Muscle layer of colon (tissue), 2 donors: ENCODE results near the gene LIMK1.

ENCODE experiments used
- H3K27ac ChIP-seq: one replicate; pipeline ENCODE4 v1.7.0; 2013; ENCODE audit warnings: low read depth, mild to moderate bottlenecking, low read length, moderate library complexity
- H3K27me3 ChIP-seq, 2 donors: one replicate each; pipeline ENCODE4 v1.7.0; 2013; ENCODE audit warnings: low read length in 2 of 2, mild to moderate bottlenecking in 2 of 2; ENCODE audit not compliant: insufficient read depth in 2 of 2, control insufficient read depth in 1 of 2
- H3K36me3 ChIP-seq: one replicate; pipeline ENCODE4 v1.7.0; 2013; ENCODE audit warnings: mild to moderate bottlenecking, low read length; ENCODE audit not compliant: insufficient read depth
- H3K4me1 ChIP-seq: one replicate; pipeline ENCODE4 v1.7.0; 2013; ENCODE audit warnings: mild to moderate bottlenecking, low read length; ENCODE audit not compliant: insufficient read depth
- H3K4me3 ChIP-seq, 2 donors: one replicate each; pipeline ENCODE4 v1.7.0; 2013; ENCODE audit warnings: low read length in 2 of 2, low read depth in 1 of 2, mild to moderate bottlenecking in 1 of 2, moderate library complexity in 1 of 2
- H3K9ac ChIP-seq: one replicate; pipeline ENCODE4 v1.7.0; 2013; ENCODE audit warnings: low read length
- H3K9me3 ChIP-seq: one replicate; pipeline ENCODE4 v1.7.0; 2013; ENCODE audit warnings: mild to moderate bottlenecking, low read length
- donor health status: abdominal sarcoma.
- donor health status: Adenocarcinoma of cecum.

LIMK1 gene

DNA sequence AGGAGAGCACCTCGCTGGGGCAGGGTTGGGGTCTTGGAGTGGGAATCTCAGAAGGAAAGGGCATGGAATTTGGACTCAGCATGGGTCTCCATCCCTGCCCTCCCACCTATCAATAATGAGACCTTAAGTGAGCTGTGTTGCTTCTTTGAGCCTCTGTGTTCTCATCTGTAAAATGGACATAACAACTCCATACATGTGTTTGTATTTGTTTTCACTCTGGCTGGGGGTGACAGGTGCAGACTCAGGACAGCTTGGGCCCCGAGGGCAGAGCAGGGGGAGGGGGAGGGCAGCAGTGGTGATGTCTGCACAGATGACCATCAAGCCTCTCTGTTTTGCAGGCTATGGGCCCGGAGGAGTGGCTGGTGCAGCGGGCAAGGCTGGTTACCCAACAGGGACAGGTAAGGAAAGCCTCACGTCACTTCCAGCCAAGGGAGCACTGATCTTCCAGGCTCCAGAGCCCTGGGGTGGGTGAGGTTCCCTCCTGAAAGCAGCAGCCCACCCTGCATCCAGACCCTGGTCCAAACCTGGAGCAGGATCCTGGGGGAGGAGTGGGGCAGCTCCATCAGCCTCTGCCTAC lies 35.7 kb upstream of the LIMK1 start:
- Histone ChIP-seq H3K4me1 (peaks cover 11% of the 10 kb centered on the region), H3K4me3 (no peak overlapping the region), H3K9ac (no peak overlapping the region), H3K36me3 (peaks cover 68% of the 10 kb centered on the region), H3K27me3 (no peaks in the 10 kb centered on the region), H3K27ac (no peak overlapping the region), H3K9me3 (no peaks in the 10 kb centered on the region)

DNA sequence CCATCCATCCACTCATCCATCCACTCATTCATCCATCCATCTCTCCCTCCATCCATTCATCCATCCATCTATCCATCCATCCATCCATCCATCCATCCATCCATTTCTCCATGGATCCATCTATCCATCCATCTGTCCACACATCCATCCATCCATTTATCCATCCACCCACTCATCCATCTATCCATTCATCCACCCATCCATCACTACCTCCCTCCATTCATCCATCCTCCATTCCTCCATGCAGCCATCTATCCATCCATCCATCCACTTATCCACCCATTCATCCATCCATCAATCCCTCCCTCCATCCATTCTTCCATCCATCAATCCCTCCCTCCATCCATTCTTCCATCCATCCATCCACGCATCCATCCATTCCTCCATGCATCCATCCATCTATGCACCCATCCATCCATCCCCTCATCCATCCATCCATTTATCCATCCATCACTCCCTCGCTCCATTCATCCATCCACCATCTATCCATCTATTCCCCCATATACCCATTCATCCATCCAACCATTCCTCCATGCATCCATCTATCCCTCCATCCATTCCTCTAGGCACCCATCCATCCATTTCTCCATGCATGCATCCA lies 34.5 kb upstream of the LIMK1 start:
- Histone ChIP-seq H3K4me1 (no peaks in the 10 kb centered on the region), H3K4me3 (no peak overlapping the region)

DNA sequence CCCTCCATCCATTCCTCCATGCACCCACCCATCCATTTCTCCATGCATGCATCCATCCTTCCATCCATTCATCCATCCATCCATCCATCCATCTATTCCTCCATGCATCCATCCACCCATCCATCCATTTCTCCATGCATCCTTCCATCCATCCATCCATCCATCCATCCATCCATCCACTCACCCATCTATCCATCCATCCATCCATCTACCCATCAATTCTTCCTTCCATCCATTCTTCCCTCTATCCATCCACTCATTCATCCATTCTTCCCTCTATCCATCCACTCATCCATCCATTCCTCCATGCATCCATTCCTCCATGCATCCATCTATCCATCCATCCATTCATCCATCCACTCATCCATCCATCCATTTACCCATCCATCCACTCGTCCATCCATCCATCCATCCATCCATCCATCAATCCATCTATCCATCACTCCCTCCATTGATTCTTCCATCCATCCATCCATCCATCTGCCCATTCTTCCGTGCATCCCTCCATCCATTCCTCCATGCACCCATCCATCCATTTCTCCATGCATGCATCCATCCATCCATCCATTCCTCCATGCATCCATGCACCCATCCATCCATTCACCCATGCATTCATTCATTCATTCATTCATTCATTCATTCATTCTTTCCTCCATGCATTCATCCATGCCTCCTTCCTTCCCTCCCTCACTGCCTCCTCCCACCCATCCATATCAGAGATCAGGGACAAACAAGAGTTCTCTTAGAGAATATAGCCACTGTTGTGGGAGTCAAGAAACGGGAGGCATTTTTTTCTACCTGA lies 33.4 kb upstream of the LIMK1 start:
- no peak overlapping the region for H3K27ac ChIP-seq
- H3K36me3 ChIP-seq, result peaks cover 86% of the 10 kb centered on the region
- H3K9ac ChIP-seq, result no peak overlapping the region
- no peaks in the 10 kb centered on the region for H3K9me3 ChIP-seq
- no peaks in the 10 kb centered on the region for H3K4me1 ChIP-seq
- H3K27me3 ChIP-seq, result no peaks in the 10 kb centered on the region
- H3K4me3 ChIP-seq, result no peak overlapping the region

More for the DNA sequence above, 34.5 kb upstream of the LIMK1 start:
- Histone ChIP-seq H3K27me3 (no peaks in the 10 kb centered on the region), H3K9ac (no peak overlapping the region), H3K9me3 (no peaks in the 10 kb centered on the region), H3K36me3 (peaks cover 79% of the 10 kb centered on the region), H3K27ac (no peak overlapping the region)

DNA sequence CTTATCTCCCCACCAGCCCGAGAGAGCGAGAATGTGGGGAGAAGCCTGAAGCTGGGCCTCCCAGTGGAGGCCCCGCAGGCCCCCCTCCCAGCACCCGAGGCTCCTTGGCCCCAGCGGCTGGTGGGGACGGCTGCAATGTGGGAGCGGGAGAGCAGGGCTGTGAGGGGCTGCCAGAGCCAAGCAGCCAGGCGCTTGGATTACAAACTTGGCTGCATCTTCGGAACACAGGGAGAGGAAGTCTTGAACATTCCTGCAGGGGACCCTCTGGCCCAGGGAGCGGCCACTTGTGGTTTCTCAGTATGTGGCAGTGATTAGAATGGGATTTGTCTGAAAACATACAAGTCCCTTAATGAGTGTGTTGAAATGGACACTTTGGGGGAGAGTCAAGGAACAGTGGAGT lies 32.4 kb upstream of the LIMK1 start:
- H3K9me3 ChIP-seq, result no peaks in the 10 kb centered on the region
- no peak overlapping the region for H3K4me3 ChIP-seq
- H3K36me3 ChIP-seq, result peaks cover 78% of the 10 kb centered on the region
- no peak overlapping the region for H3K9ac ChIP-seq
- H3K27ac ChIP-seq, result no peak overlapping the region
- no peaks in the 10 kb centered on the region for H3K4me1 ChIP-seq
- no peaks in the 10 kb centered on the region for H3K27me3 ChIP-seq

DNA sequence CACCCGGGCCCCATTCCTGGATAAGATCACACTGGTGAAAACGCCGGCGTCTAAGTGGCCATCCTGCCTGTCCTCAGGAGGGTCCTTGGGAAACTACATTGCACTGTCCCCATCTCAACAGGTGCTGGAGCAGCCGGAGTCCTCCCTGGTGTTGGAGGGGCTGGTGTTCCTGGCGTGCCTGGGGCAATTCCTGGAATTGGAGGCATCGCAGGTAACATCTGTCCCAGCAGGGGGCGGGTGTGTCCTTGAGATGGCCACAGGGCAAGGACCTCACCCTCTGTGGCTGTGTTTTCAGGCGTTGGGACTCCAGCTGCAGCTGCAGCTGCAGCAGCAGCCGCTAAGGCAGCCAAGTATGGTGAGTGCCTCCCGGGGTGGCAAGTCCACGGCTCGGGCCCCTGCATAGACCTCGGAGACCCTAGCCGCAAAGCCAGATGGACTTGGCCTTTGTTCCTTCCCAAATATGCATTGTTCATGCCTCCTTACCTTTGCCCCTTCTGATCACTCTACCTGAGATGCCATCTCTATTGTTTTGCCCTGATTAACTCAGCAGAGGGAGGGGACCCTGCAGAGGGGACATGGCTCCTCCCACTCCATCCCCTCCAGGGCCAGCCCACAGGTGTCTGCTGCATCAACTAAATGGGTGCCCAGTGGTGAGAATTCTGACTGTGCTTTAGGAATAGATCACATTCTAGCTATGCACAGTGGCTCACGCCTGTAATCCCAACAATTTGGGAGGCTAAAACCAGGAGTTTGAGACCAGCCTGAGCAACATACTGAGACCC lies 31.8 kb upstream of the LIMK1 start:
- H3K4me3 ChIP-seq, result no peak overlapping the region
- H3K9ac ChIP-seq, result no peak overlapping the region
- H3K27me3 ChIP-seq, result no peaks in the 10 kb centered on the region
- H3K9me3 ChIP-seq, result no peaks in the 10 kb centered on the region
- no peaks in the 10 kb centered on the region for H3K4me1 ChIP-seq
- peaks cover 75% of the 10 kb centered on the region for H3K36me3 ChIP-seq
- H3K27ac ChIP-seq, result no peak overlapping the region

DNA sequence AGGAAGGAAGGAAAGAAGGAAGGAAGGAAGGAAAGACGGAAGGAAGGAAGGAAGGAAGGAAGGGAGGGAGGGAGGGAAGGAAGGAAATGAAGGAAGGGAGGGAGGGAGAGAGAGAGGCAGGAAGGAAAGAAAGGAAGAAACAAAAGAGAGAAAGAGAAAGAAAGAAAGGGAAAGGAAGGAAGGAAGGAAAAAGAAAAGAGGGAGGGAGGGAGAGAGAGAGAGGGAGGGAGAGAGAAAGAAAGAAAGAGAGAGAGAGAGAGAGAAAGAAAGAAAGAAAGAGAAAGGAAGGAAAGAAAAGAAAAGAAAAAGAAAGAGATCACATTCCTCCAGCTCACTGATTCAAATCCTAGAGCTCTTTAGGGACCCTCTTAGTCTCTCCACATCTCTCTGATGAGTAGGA lies 31.0 kb upstream of the LIMK1 start:
- Histone ChIP-seq H3K4me1 (no peaks in the 10 kb centered on the region), H3K36me3 (peaks cover 67% of the 10 kb centered on the region), H3K27me3 (no peaks in the 10 kb centered on the region), H3K4me3 (no peak overlapping the region), H3K9ac (no peak overlapping the region), H3K9me3 (no peaks in the 10 kb centered on the region), H3K27ac (no peak overlapping the region)

DNA sequence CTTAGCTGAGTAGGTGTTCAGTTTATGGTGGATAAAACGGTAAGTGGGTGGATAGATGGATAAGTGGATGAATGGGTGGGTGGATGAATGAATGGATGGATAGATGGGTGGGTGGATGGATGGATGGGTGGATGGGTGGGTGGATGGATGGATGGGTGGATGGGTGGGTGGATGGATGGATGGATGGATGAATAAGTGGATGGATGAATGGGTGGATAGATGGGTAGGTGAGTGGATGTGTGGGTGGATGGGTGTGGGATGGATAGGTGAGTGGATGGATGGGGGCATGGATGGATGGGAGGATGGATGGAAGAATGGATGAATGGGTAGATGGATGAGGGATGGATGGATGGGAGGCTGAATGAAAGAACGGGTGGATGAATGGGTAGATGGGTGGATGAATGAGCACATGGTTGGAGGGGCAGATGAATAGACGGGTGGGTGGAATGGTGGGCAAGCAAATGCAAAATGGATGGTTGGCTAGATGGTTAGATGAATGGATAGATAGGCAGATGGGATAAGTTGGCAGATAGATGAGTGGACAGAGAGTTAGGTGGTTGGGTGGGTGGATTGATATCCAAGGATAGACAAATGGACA lies 29.9 kb upstream of the LIMK1 start:
- Histone ChIP-seq H3K9me3 (no peaks in the 10 kb centered on the region), H3K4me3 (no peak overlapping the region), H3K27ac (no peak overlapping the region), H3K36me3 (peaks cover 57% of the 10 kb centered on the region), H3K9ac (no peak overlapping the region), H3K4me1 (no peaks in the 10 kb centered on the region), H3K27me3 (no peaks in the 10 kb centered on the region)

DNA sequence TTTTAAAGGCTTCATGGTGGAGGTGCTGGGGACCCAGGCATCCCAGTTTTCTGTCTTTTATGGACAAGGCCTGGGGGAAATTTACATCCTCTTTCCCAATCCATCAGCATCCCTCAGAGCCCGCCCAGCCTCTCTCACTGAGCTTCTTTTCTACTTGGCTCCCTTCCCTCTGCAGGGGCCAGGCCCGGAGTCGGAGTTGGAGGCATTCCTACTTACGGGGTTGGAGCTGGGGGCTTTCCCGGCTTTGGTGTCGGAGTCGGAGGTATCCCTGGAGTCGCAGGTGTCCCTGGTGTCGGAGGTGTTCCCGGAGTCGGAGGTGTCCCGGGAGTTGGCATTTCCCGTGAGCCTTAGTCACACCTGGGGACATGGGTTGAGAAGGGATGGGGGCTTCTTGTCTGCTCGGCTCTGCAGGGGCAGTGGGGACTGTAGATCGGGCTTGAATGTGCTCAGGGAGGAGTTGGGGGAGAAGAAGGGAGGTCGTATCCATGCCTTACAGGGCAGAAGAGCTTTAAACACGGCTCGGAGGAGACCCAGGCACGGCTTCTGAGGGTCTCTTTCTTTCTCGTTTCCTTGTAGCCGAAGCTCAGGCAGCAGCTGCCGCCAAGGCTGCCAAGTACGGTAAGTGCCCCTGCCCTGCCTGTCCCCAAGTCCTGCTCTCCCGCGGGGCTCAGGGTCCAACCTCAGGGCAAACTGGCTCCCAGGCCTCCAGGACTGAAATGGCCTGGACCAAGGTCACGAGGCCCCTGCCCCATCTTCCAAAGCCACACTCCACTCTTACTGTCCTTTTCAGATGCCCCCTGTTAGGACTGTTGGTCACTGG lies 27.3 kb upstream of the LIMK1 start:
- Histone ChIP-seq H3K27me3 (no peaks in the 10 kb centered on the region), H3K9me3 (no peaks in the 10 kb centered on the region), H3K9ac (no peak overlapping the region), H3K36me3 (peaks cover 40% of the 10 kb centered on the region), H3K27ac (no peak overlapping the region), H3K4me3 (no peak overlapping the region), H3K4me1 (peaks cover 19% of the 10 kb centered on the region)

DNA sequence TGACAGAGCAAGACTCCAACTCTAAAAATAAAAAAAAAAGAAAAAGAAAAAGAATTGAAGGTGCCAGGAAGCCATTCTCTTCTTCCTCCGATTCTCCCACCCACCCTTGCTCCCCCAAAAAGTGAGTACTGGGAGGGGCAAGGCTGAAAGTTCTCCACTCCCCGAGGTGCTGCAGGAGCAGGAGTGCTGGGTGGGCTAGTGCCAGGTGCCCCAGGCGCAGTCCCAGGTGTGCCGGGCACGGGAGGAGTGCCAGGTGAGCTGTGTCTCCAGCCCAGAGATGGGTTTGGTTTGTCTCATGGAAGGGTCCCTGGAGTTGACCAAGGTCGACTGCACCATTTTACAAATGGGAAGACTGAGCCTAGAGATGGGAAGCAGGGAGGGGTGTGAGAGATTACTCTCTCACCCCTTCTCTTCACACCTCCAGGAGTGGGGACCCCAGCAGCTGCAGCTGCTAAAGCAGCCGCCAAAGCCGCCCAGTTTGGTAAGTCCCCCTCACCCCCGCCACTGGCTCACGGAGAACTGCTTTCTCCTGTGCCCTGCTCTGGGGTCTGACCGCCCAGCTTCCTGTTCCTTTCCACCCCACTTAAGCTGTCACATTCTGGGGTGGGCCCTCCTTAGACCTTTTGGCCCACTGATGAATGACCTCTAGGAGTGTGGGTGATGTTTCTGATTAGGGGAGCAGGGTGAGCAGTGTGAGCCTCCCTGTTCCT lies 26.2 kb upstream of the LIMK1 start:
- no peaks in the 10 kb centered on the region for H3K9me3 ChIP-seq
- H3K4me3 ChIP-seq, result no peak overlapping the region
- no peak overlapping the region for H3K9ac ChIP-seq
- peaks cover 29% of the 10 kb centered on the region for H3K4me1 ChIP-seq
- peaks cover 29% of the 10 kb centered on the region for H3K36me3 ChIP-seq
- H3K27ac ChIP-seq, result no peak overlapping the region
- H3K27me3 ChIP-seq, result no peaks in the 10 kb centered on the region

DNA sequence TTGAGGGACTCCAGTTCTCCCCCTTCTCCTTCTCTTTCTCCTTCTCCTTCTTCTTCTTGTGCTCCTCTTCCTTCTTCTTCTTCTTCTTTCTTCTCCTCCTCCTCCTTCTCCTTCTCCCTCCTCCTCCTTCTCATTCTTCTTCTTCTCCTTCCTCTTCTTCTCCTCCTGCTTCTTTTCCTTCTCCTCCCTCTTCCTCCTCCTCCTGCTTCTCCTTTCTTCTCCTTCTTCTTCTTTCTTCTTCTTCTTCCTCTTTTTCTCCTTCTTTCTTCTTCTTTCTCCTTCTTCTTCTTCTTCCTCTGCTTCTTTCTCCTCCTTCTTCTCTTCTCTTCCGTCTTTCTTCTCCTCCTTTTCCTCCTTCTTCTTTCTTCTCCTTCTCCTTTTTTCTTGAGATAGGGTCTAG lies 25.6 kb upstream of the LIMK1 start:
- H3K36me3 ChIP-seq, result peaks cover 27% of the 10 kb centered on the region

More for the DNA sequence above, 25.6 kb upstream of the LIMK1 start:
- no peaks in the 10 kb centered on the region for H3K27me3 ChIP-seq
- H3K27ac ChIP-seq, result no peak overlapping the region
- peaks cover 31% of the 10 kb centered on the region for H3K4me1 ChIP-seq
- H3K4me3 ChIP-seq, result no peak overlapping the region
- no peaks in the 10 kb centered on the region for H3K9me3 ChIP-seq
- H3K9ac ChIP-seq, result no peak overlapping the region
